K562 (cell line): ENCODE data around the gene TTC31. TPM values are rescaled to one million over a fixed set of nuclear protein-coding genes. Genes with fewer than 3 reads are reported as not detected.

ENCODE experiments used
- BRF1 ChIP-seq: IDR thresholded peaks from 3 replicates; pipeline ENCODE4 v1.6.1; 2011; ENCODE audit warnings: borderline replicate concordance, mild to moderate bottlenecking; ENCODE audit not compliant: insufficient read length; ENCODE audit errors: extremely low read depth
- CAMTA2 ChIP-seq: fragments of 250-450 bp; sonication (Bioruptor Pico); conservative IDR thresholded peaks from 2 replicates; pipeline ENCODE4 v1.5.1; 2022
- CBFA2T3 ChIP-seq: fragments of 450-650 bp; IDR thresholded peaks from 2 replicates; pipeline ENCODE4 v1.6.1; 2017
- E2F3 ChIP-seq: fragments of 250-450 bp; sonication (Bioruptor Pico); IDR thresholded peaks from 2 replicates; pipeline ENCODE4 v1.4.0; 2020; ENCODE audit warnings: mild to moderate bottlenecking
- ELF2 ChIP-seq: fragments of 250-450 bp; sonication (Bioruptor Pico); IDR thresholded peaks from 2 replicates; pipeline ENCODE4 v1.5.0; 2021; ENCODE audit warnings: mild to moderate bottlenecking
- KDM5B ChIP-seq: fragments of 200-600 bp; sonication (generic); IDR thresholded peaks from 2 replicates; pipeline ENCODE4 v1.6.1; 2012; ENCODE audit warnings: low read depth, mild to moderate bottlenecking, moderate library complexity, low read length, control low read depth, inconsistent platforms; ENCODE audit not compliant: insufficient replicate concordance
- KLF13 ChIP-seq: fragments of 450-650 bp; IDR thresholded peaks from 2 replicates; pipeline ENCODE4 v1.6.1; 2016; ENCODE audit warnings: missing genetic modification characterization, low read depth, mild to moderate bottlenecking, missing compliant biosample characterization, moderate library complexity, borderline replicate concordance
- NR2C1 ChIP-seq, 2 experiments: fragments of 450-650 bp; IDR thresholded peaks; 2 replicates each; pipeline ENCODE4 v1.6.1; 2017; ENCODE audit warnings: mild to moderate bottlenecking in 2 of 2, antibody characterized with exemption in 1 of 2, inconsistent platforms in 1 of 2, missing compliant biosample characterization in 1 of 2, missing genetic modification characterization in 1 of 2
- OTX1 ChIP-seq: fragments of 450-650 bp; formaldehyde crosslinking; IDR thresholded peaks from 2 replicates; pipeline ENCODE4 v1.4.0; 2022; ENCODE audit warnings: mild to moderate bottlenecking
- PURB ChIP-seq: sonication (generic); formaldehyde crosslinking; IDR thresholded peaks from 2 replicates; pipeline ENCODE4 v1.9.0; 2021; ENCODE audit warnings: low read depth, mild to moderate bottlenecking, missing genetic modification reagents
- RUNX1 ChIP-seq: sonication (generic); IDR thresholded peaks from 2 replicates; pipeline ENCODE4 v1.6.1; 2016; ENCODE audit warnings: antibody characterized with exemption, low read depth
- SP1 ChIP-seq: sonication (generic); formaldehyde crosslinking; IDR thresholded peaks from 2 replicates; pipeline ENCODE4 v1.8.1; 2022; ENCODE audit warnings: mild to moderate bottlenecking, missing genetic modification reagents
- ZBTB17 ChIP-seq: fragments of 450-650 bp; formaldehyde crosslinking; IDR thresholded peaks from 2 replicates; pipeline ENCODE4 v1.4.0; 2020; ENCODE audit warnings: mild to moderate bottlenecking
- ZNF318 ChIP-seq, 2 experiments: fragments of 450-650 bp; IDR thresholded peaks; 2 replicates each; pipeline ENCODE4 v1.6.1; 2016; ENCODE audit warnings: mild to moderate bottlenecking in 2 of 2, borderline replicate concordance in 1 of 2, low read depth in 1 of 2, moderate library complexity in 1 of 2
- polyA plus RNA-seq, 8 experiments: library from polyadenylated mRNA; depleted of rRNA in 4 of 8; stranded (reverse) in 5 of 8; unstranded in 3 of 8; fragments of >200 nt; fragmentation: Nextera tagmentation in 2 of 8; fragmentation: Illumina TruSeq in 1 of 8; extraction: Ambion mirVana in 2 of 8; extraction: Trizol in 1 of 8; gene quantifications; 2 replicates each; pipeline versions ENCODE4 v1.2.1 to v1.2.3, GENCODE V29; 2011 to 2014; ENCODE audit warnings: inconsistent platforms in 1 of 8, missing spikeins in 1 of 8
- total RNA-seq, 7 experiments: library from RNA; depleted of rRNA in 6 of 7; stranded (reverse); fragments of >200 nt in 6 of 7; fragmentation: Illumina TruSeq in 2 of 7; extraction: Trizol in 2 of 7; gene quantifications; 2 replicates each; pipeline versions ENCODE4 v1.2.1 to v1.2.3, GENCODE V29; 2011 to 2021; ENCODE audit warnings: low replicate concordance in 1 of 7

Gene TTC31
- total and polyA plus RNA-seq, 9 of the 15 experiments (the other 6 are each of a cell fraction or from before 2014, with no cell fraction given): 4.7 to 30.5 (median 15.9) TPM

GRCh38 chr2:74502720-74503505, 20.0 kb downstream of the TTC31 start (continued):
- TF ChIP-seq ZNF318 (IDR thresholded peaks at IDR 0.05; ENCODE audit: borderline replicate concordance in 1 of 2, low read depth in 1 of 2): no peak
- no peak for TF ChIP-seq OTX1 (CRISPR knock-in tag)
- TF ChIP-seq PURB: no peak
- no peak for TF ChIP-seq E2F3
- TF ChIP-seq KLF13 (tag): no peak
- 0 out of 2 replicates have a peak, but pooled peaks have one; percentile 53 for TF ChIP-seq ELF2 (CRISPR knock-in tag)
- TF ChIP-seq SP1 (CRISPR knock-in tag): peak; percentile 73
- TF ChIP-seq RUNX1: no peak
- TF ChIP-seq BRF1: no peak
- peak; percentile 49 for TF ChIP-seq KDM5B
- 0 out of 2 replicates have a peak, but pooled peaks have one; percentile 10 for TF ChIP-seq ZBTB17 (CRISPR knock-in tag)
- TF ChIP-seq NR2C1 (IDR thresholded peaks at IDR 0.05): no peak
- TF ChIP-seq NR2C1 (tag; IDR thresholded peaks at IDR 0.05): 0 out of 2 replicates have a peak, but pooled peaks have one; percentile 27
- TF ChIP-seq CAMTA2 (CRISPR knock-in tag): no peak
- peak; percentile 56 for TF ChIP-seq CBFA2T3
